SH-SY5Y (cell line): ENCODE measurements around the gene CAMTA1.

Experiments
- GATA2 ChIP-seq: IDR thresholded peaks from 2 replicates; pipeline ENCODE4 v1.6.1; 2011; ENCODE audit warnings: mild to moderate bottlenecking, low read depth, low read length
- GATA3 ChIP-seq: IDR thresholded peaks from 2 replicates; pipeline ENCODE4 v1.6.1; 2011; ENCODE audit warnings: low read depth, mild to moderate bottlenecking, low read length, moderate library complexity

CAMTA1 gene, protein sequence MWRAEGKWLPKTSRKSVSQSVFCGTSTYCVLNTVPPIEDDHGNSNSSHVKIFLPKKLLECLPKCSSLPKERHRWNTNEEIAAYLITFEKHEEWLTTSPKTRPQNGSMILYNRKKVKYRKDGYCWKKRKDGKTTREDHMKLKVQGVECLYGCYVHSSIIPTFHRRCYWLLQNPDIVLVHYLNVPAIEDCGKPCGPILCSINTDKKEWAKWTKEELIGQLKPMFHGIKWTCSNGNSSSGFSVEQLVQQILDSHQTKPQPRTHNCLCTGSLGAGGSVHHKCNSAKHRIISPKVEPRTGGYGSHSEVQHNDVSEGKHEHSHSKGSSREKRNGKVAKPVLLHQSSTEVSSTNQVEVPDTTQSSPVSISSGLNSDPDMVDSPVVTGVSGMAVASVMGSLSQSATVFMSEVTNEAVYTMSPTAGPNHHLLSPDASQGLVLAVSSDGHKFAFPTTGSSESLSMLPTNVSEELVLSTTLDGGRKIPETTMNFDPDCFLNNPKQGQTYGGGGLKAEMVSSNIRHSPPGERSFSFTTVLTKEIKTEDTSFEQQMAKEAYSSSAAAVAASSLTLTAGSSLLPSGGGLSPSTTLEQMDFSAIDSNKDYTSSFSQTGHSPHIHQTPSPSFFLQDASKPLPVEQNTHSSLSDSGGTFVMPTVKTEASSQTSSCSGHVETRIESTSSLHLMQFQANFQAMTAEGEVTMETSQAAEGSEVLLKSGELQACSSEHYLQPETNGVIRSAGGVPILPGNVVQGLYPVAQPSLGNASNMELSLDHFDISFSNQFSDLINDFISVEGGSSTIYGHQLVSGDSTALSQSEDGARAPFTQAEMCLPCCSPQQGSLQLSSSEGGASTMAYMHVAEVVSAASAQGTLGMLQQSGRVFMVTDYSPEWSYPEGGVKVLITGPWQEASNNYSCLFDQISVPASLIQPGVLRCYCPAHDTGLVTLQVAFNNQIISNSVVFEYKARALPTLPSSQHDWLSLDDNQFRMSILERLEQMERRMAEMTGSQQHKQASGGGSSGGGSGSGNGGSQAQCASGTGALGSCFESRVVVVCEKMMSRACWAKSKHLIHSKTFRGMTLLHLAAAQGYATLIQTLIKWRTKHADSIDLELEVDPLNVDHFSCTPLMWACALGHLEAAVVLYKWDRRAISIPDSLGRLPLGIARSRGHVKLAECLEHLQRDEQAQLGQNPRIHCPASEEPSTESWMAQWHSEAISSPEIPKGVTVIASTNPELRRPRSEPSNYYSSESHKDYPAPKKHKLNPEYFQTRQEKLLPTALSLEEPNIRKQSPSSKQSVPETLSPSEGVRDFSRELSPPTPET (N-terminal part only)

DNA sequence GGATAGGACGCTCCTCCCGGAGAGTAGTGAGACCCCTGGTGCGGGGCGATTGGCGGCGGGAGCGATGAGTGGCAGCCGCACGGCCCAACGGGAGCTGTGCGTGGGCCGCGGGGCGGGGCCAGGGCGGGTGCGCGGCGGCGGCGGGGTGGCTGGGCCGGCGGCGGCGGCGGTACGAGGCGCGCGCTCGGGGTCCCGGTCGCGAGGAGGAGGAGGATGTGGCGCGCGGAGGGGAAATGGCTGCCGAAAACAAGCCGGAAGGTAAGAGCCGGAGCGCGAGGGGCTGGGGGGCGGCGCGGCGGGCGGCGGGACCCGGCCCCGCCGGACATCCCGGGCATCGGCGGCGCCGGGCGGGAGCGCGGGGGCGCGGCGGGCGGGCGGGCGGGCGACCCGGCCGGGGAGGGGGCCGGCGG lies at the start of gene CAMTA1:
Gene CAMTA1, plus strand, starts transcription at position 137 of the 410 bp plus-strand sequence. Its CDS starts 77 bp downstream, at position 214.
- TF ChIP-seq GATA2, result no peak
- TF ChIP-seq GATA3, result no peak

DNA sequence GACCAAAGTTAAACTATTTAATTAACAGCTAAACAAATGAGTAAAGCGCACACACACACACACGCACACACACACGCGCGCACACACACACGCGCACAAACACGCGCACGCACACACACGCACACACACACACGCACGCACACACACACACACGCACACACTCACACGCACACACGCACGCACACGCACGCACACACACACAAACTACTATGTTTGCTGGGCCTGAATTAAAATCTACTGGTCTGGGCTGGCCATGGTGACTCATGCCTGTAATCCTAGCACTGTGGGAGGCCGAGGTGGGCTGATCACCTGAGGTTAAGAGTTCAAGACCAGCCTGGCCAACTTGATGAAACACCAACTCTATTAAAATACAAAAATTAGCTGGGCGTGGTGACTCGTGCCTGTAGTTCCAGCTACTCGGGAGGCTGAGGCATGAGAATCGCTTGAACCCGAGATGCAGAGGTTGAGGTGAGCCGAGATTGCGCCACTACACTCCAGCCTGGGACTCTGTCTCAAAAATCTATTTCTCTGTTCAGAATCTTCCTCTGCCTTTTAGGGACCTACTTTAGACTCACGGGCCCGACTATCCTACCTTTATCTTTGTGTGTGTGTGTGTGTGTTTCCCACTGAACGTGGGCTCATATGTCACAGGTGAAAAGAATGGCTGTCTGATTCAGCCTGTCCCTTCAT lies 46.1 kb upstream of the CAMTA1 start:
- TF ChIP-seq GATA2, result no peak
- TF ChIP-seq GATA3, result no peak

DNA sequence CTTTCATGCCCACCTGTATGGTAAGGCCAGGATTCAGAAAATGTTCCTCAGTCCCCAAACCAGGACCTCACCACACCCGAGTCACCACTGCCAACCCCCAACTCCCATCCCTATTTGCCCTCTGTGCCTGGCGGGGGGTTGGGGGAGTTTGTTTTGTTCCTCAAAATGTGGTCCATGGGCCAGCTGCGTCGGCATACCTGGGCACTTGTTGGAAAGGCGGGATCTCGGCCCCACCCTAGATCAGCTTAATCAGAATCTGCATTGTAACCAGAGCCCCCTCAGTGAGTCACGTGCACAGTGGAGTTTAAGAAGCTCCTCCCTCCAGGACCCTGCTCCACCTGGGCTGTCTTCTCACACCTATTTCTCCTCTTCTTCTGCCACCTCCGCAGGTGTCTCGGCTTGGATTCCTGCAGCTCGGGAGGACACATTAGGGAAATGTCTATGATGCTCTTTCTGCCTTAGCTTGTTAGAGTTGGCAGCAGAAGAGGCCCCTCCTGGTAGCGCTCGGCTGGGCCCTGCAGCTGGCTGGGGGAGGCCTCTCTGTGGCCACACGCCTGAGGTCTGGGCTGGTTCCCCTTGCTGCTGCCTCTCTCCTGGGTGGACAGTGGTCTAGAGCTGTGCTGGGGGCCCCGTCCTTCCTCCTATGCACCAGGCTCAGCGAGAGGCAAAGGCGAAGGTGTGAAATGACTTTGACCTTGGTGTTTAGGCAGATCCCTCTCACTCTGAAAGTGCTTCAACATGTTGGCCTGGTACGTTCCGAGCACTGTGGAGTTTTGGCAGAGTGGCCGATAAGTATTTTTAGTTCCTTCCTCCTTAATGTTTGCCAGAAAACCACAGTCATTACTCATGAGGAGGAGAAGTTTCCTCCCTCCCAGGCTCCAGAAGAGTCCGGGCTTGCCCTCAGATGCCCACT lies 41.8 kb upstream of the CAMTA1 start:
- TF ChIP-seq GATA3, result no peak
- no peak for TF ChIP-seq GATA2

DNA sequence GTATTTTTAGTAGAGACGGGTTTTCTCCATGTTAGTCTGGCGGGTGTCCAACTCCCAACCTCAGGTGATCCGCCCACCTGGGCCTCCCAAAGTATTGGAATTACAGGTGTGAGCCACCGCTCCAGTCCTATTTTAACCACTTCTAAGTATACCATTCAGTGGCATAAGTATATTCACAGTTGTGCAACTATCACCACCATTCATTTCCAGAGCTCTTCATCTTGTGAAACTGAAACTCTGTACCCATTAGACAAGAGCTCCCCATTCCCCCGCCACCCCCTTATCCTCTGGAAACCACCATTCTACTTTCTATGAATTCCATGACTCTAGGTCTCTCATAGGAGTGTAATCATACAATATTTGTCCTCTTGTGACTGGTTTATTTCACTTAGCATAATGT lies 40.2 kb upstream of the CAMTA1 start:
- no peak for TF ChIP-seq GATA2
- no peak for TF ChIP-seq GATA3

DNA sequence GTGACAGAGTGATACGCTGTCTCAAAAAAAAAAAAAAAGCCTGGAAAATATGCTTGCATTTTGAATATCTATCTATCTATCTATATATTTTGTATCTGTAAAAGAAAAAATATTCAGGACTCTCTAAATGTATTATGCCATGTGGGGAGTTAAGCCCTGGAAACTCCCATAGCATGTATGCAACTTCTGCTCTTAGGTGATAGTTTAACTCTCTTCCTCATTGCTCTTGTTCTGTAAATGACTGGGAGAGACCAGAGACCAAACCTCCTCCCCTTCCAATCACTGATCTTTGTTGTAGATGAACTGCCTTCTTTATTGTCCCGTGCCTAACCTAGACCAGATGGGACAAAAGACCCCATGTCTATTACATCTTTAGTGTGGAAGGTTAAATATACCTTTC lies 37.6 kb upstream of the CAMTA1 start:
- TF ChIP-seq GATA3, result no peak

DNA sequence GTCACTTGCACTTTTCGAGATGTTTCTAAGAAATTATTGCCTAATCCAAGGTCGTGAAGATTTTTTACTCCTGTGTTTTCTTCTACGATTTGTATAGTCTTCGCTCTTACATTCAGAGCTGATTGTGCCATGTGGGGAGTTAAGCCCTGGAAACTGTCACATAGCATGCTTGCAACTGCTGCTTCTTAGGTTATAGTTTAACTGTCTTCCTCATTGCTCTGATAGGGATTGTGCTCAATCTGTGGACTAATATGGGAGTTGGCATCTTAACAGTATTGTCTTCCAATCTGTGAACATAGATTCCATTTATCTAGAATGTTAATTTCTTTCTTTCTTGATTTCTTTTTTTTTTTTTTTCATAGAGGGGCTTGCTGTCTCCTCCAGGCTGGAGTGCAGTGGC lies 34.8 kb upstream of the CAMTA1 start:
- TF ChIP-seq GATA3 (no peak), GATA2 (no peak)

DNA sequence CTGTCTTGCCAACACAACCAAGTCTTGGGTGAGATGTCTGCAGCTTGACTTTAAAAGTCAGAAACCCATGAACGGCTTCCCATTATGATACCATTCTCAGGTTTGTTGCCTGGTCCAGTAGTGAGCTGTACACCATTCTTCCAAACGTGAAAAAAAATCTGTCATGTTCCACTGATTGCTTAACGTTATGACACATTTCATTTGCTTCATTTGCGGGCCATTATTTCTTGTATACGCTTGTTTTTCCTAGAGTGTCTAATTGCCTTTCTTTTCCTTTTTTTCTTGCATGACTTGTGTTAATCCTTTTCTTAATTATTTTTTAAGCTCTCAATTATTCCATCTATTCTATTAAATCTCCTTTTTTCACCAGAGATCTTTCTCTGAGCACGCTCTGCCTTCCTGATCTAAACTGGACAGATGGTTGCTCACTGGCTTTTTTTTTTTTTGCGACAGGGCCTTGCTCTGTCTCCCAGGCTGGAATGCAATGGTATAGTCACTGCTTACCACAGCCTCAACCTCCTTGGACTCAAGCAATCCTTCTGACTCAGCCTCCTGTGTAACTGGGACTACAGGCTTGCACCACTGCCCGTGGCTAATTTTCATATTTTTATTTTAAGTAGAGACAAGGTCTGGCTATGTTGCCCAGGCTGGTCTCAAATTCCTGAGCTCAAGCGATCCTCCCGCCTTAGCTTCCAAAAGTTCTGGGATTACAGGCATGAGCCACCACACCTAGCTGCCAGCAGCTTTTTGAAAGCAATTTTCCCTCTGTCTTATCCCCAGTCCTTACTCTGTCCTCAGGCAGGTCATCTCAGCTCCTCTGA lies 31.7 kb upstream of the CAMTA1 start:
- TF ChIP-seq GATA2 (no peak), GATA3 (no peak)

DNA sequence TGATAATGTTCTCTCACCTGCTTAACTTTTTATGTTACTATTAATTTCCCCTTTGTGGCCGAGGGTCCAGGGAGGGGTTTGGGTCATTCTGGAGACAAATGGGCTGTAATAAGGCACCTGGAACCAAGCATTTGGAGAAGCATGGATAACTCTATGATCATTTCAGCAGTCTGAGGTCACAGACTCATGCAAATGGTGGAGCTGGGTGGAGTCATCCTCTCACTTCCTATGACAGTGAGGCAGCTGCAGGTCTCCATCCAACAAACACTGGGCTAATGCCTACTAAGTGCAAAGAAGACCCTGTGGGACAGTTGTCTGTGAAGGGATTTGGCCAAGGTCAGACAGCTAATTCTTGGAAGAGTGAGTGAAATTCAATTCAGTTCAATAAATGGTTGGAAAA lies 28.8 kb upstream of the CAMTA1 start:
- TF ChIP-seq GATA2 (no peak), GATA3 (no peak)

DNA sequence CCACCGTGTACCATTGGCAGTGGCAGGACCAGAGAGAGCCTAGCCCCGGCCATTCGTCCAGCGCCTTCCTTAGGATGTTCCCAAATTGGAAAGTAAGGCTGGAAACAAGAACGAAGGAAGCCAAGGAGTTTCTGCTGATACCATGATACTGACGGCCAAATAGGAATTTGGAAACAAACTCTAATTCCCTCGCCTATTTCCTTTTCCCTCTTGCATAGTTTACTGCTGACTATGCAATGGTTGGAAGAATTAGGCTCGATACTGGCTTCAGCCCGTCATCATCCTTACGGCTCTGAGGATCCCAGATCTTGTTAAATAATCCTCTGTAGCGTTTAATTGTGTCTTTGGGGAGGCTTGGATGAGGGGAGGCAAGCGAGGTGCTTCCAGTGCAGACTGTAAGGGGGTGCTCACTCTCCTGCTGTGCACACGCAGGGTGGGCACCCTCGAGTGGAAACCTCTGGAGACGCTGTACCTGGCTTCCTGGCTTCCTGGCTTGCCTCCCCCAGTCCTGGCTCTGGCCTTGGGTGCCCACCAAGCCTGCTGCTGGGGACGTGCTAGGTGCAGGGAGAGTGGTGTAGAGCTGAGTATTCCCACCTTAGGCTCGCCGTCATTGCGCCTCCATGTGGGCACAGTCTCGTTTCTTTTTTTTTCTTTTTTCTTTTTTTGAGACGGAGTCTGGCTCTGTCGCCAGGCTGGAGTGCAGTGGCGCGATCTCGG lies 27.4 kb upstream of the CAMTA1 start:
- no peak for TF ChIP-seq GATA3

DNA sequence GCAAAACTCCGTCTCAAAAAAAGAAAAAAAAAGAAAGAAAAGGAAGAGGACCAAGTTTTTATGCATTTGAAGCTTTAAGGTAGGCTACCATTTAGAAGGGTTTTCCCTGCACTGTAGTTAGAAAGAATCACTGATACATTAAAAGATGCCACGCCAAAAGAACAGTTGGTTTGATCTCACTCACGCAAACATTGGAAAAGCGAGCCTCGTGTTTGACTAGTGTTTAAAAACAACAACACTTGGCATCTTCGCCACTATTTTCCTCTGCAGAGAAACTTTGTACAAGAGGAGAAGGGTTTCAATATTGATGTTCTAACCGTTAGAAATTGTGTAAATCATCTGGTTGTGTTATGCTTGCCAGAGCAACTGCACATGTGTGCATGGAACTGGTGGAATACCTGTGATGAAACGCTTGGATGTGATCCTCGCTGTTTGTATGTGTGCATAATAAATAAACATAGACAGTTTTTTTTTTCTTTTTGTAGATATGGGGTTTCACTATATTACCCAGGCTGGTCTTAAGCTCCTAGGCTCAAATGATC lies 24.0 kb upstream of the CAMTA1 start:
- no peak for TF ChIP-seq GATA3
- no peak for TF ChIP-seq GATA2

DNA sequence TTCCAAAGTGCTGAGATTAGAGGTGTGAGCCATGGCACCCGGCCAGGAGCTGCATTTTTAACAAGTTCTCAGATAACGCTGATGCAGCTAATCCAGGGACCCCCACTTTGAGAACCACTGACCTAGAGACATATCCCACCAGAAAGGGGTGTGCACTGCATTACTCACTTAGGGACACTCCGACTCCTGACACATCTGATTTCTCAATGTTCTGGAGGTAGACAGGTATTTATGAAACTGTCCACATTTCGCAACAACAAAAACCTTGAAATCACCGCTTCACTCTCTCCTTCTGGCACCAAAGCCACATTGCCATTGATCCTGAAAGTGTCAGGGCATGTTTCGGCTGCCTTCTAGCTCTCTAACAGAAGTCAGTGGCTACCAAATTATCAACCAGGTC lies 23.2 kb upstream of the CAMTA1 start:
- no peak for TF ChIP-seq GATA3
- no peak for TF ChIP-seq GATA2
